IMR-90 (cell line): ENCODE results near the gene SERPINA4. TPM values are rescaled to one million over a fixed set of nuclear protein-coding genes. Genes with fewer than 3 reads are reported as not detected.

Experiments used
- ATAC-seq: fragments of 200-7000 bp; cut with Tn5 transposase; 2 replicates; pipeline ENCODE4 v1.9.1; 2020; ENCODE audit warnings: low read depth, mild to moderate bottlenecking, moderate library complexity
- BruUV-seq: library from RNA; stranded (reverse); fragments of 400-500 nt; replicated peaks from 2 replicates; lab custom pipeline; 2021; lab: Mats Ljungman, UMichigan
- CTCF ChIA-PET: fragments of 300-600 bp; formaldehyde crosslinking; extraction: SDS; loops from one replicate; lab custom pipeline; 2021; ENCODE audit warnings: antibody characterized with exemption; lab: Yijun Ruan, JAX
- POLR2A ChIA-PET: fragments of 300-600 bp; sonication (Branson Sonifier 250); formaldehyde crosslinking; loops from one replicate; lab custom pipeline; 2022; ENCODE audit warnings: antibody characterized with exemption; ENCODE audit not compliant: unreplicated experiment; lab: Charles Lee
- DNase-seq: peaks from one replicate; pipeline ENCODE4 v3.0.0; 2013
- H2AFZ ChIP-seq: replicated peaks from 2 replicates; pipeline ENCODE3; 2013; ENCODE audit warnings: low read length, mild to moderate bottlenecking; ENCODE audit not compliant: poor library complexity
- H2AK5ac ChIP-seq: 2 replicates; pipeline ENCODE4 v1.6.1; 2013; ENCODE audit warnings: low read depth, low read length, inconsistent platforms
- H2AK9ac ChIP-seq: replicated peaks from 2 replicates; pipeline ENCODE3; 2013; ENCODE audit warnings: mild to moderate bottlenecking, low read depth, low read length, moderate library complexity; ENCODE audit not compliant: poor library complexity
- H2BK120ac ChIP-seq: 2 replicates; pipeline ENCODE4 v1.6.1; 2013; ENCODE audit warnings: low read depth, low read length, inconsistent platforms
- H2BK15ac ChIP-seq: 3 replicates; pipeline ENCODE4 v1.6.1; 2013; ENCODE audit warnings: low read depth, low read length, inconsistent platforms
- H2BK20ac ChIP-seq: 2 replicates; pipeline ENCODE4 v1.6.1; 2013; ENCODE audit warnings: low read depth, mild to moderate bottlenecking, inconsistent platforms, low read length, moderate library complexity
- H2BK5ac ChIP-seq: 2 replicates; pipeline ENCODE4 v1.6.1; 2013; ENCODE audit warnings: mild to moderate bottlenecking, low read depth, low read length, inconsistent platforms; ENCODE audit not compliant: poor library complexity, severe bottlenecking
- H3K14ac ChIP-seq: replicated peaks from 2 replicates; pipeline ENCODE4 v1.6.1; 2013; ENCODE audit warnings: low read depth, low read length, inconsistent platforms
- H3K18ac ChIP-seq: 2 replicates; pipeline ENCODE4 v1.6.1; 2013; ENCODE audit warnings: low read depth, low read length, control low read depth
- H3K23ac ChIP-seq: 2 replicates; pipeline ENCODE4 v1.6.1; 2013; ENCODE audit warnings: low read depth, low read length, inconsistent platforms
- H3K27ac ChIP-seq: 2 replicates; pipeline ENCODE4 v1.5.1; 2013; ENCODE audit warnings: mild to moderate bottlenecking, control low read depth, low read length; ENCODE audit not compliant: insufficient read depth
- H3K27me3 ChIP-seq: 2 replicates; pipeline ENCODE4 v1.6.1; 2013; ENCODE audit warnings: low read length; ENCODE audit not compliant: control insufficient read depth, insufficient read depth
- H3K36me3 ChIP-seq: 2 replicates; pipeline ENCODE4 v1.6.1; 2013; ENCODE audit warnings: low read length, mixed read lengths; ENCODE audit not compliant: control insufficient read depth, insufficient read depth
- H3K4ac ChIP-seq: 2 replicates; pipeline ENCODE4 v1.6.1; 2013; ENCODE audit warnings: low read depth, low read length, inconsistent platforms
- H3K4me1 ChIP-seq: 2 replicates; pipeline ENCODE4 v1.6.1; 2013; ENCODE audit warnings: low read length, mixed read lengths; ENCODE audit not compliant: control insufficient read depth, insufficient read depth
- H3K4me2 ChIP-seq: 2 replicates; pipeline ENCODE4 v1.6.1; 2013; ENCODE audit warnings: low read depth, mild to moderate bottlenecking, control low read depth, low read length, moderate library complexity
- H3K4me3 ChIP-seq: 2 replicates; pipeline ENCODE4 v1.5.1; 2013; ENCODE audit warnings: low read depth, mild to moderate bottlenecking, control low read depth, low read length, moderate library complexity; ENCODE audit not compliant: insufficient read depth
- H3K56ac ChIP-seq: 2 replicates; pipeline ENCODE4 v1.6.1; 2013; ENCODE audit warnings: low read length, inconsistent platforms; ENCODE audit not compliant: insufficient read depth; ENCODE audit errors: extremely low read depth
- H3K79me1 ChIP-seq, 2 experiments: 2 replicates each; pipeline ENCODE4 v1.6.1; 2013; ENCODE audit warnings: low read length in 2 of 2, inconsistent platforms in 1 of 2, low read depth in 1 of 2
- H3K9ac ChIP-seq: 2 replicates; pipeline ENCODE4 v1.6.1; 2013; ENCODE audit warnings: low read depth, low read length, control low read depth
- H3K9me1 ChIP-seq: 2 replicates; pipeline ENCODE4 v1.6.1; 2013; ENCODE audit warnings: low read length, inconsistent platforms; ENCODE audit not compliant: insufficient read depth
- H3K9me3 ChIP-seq: 2 replicates; pipeline ENCODE4 v1.6.1; 2013; ENCODE audit warnings: low read length; ENCODE audit not compliant: control insufficient read depth, insufficient read depth
- H4K20me1 ChIP-seq: 2 replicates; pipeline ENCODE4 v1.6.1; 2013; ENCODE audit warnings: low read length, inconsistent platforms; ENCODE audit not compliant: insufficient read depth
- H4K5ac ChIP-seq: 2 replicates; pipeline ENCODE4 v1.6.1; 2013; ENCODE audit warnings: mild to moderate bottlenecking, low read depth, low read length, control low read depth
- H4K8ac ChIP-seq, 2 experiments: 2 replicates each; pipeline ENCODE4 v1.6.1; 2013; ENCODE audit warnings: low read depth in 2 of 2, low read length in 2 of 2, control low read depth in 1 of 2, inconsistent platforms in 1 of 2
- H4K91ac ChIP-seq: 2 replicates; pipeline ENCODE4 v1.6.1; 2013; ENCODE audit warnings: low read depth, low read length, inconsistent platforms; ENCODE audit not compliant: insufficient read depth
- BHLHE40 ChIP-seq: fragments of 150-350 bp; IDR thresholded peaks from 2 replicates; pipeline ENCODE4 v1.6.1; 2016; ENCODE audit warnings: mild to moderate bottlenecking, low read depth, low read length
- CEBPB ChIP-seq: IDR thresholded peaks from 2 replicates; pipeline ENCODE4 v1.6.1; 2012; ENCODE audit warnings: low read depth, low read length, improper control_type of control experiment
- CHD1 ChIP-seq: IDR thresholded peaks from 2 replicates; pipeline ENCODE4 v1.6.1; 2012; ENCODE audit warnings: low read depth, low read length, improper control_type of control experiment
- CTCF ChIP-seq: conservative IDR thresholded peaks from 2 replicates; pipeline ENCODE4 v1.5.1; 2012; ENCODE audit warnings: mild to moderate bottlenecking, low read depth, low read length, improper control_type of control experiment
- ELK1 ChIP-seq: fragments of 150-350 bp; IDR thresholded peaks from 2 replicates; pipeline ENCODE4 v1.6.1; 2016; ENCODE audit warnings: low read depth, mild to moderate bottlenecking, low read length, moderate library complexity, borderline replicate concordance
- FOS ChIP-seq: fragments of 150-350 bp; IDR thresholded peaks from 2 replicates; pipeline ENCODE4 v1.6.1; 2016; ENCODE audit warnings: low read depth, low read length
- MAFK ChIP-seq: IDR thresholded peaks from 2 replicates; pipeline ENCODE4 v1.6.1; 2012; ENCODE audit warnings: low read depth, low read length, improper control_type of control experiment
- MAZ ChIP-seq: IDR thresholded peaks from 2 replicates; pipeline ENCODE4 v1.6.1; 2012; ENCODE audit warnings: low read depth, mild to moderate bottlenecking, low read length, improper control_type of control experiment, moderate library complexity, borderline replicate concordance
- MXI1 ChIP-seq: IDR thresholded peaks from 2 replicates; pipeline ENCODE4 v1.6.1; 2012; ENCODE audit warnings: low read depth, mild to moderate bottlenecking, low read length, moderate library complexity, borderline replicate concordance
- NFE2L2 ChIP-seq: fragments of 150-350 bp; IDR thresholded peaks from 2 replicates; pipeline ENCODE4 v1.6.1; 2016; ENCODE audit warnings: low read depth, mild to moderate bottlenecking, low read length
- POLR2A ChIP-seq: IDR thresholded peaks from 2 replicates; pipeline ENCODE4 v1.6.1; 2012; ENCODE audit warnings: mild to moderate bottlenecking, low read depth, low read length
- RAD21 ChIP-seq: IDR thresholded peaks from 2 replicates; pipeline ENCODE4 v1.6.1; 2012; ENCODE audit warnings: low read length, improper control_type of control experiment
- RCOR1 ChIP-seq: IDR thresholded peaks from 2 replicates; pipeline ENCODE4 v1.6.1; 2012; ENCODE audit warnings: mild to moderate bottlenecking, low read length, improper control_type of control experiment; ENCODE audit not compliant: insufficient replicate concordance
- RFX5 ChIP-seq: IDR thresholded peaks from 2 replicates; pipeline ENCODE4 v1.8.0; 2012; ENCODE audit warnings: low read depth, mild to moderate bottlenecking, low read length, moderate library complexity
- SMC3 ChIP-seq: fragments of 150-350 bp; IDR thresholded peaks from 2 replicates; pipeline ENCODE4 v1.6.1; 2016; ENCODE audit warnings: low read depth, mild to moderate bottlenecking, antibody characterized with exemption, low read length, moderate library complexity
- USF2 ChIP-seq: fragments of 150-350 bp; IDR thresholded peaks from 2 replicates; pipeline ENCODE4 v1.6.1; 2017; ENCODE audit warnings: mild to moderate bottlenecking, antibody characterized with exemption, low read length, low read depth
- whole genome bisulfite sequencing, 2 experiments: methylation state at CpG; one replicate each; pipeline versions ENCODE4 v1.1.5 to v1.1.7; 2013; ENCODE audit warnings: missing lambda C conversion rate in 2 of 2; ENCODE audit not compliant: insufficient read length in 1 of 2; ENCODE audit errors: extremely low coverage in 2 of 2; 5-methylcytosine and 5-hydroxymethylcytosine counted together
- dilution Hi-C: fragments of 300-500 bp; cut with HindIII; formaldehyde crosslinking; loops from one replicate; pipeline ENCODE4 v1.14.3; 2018; ENCODE audit warnings: low sequenced_read_pairs; ENCODE audit not compliant: unreplicated experiment
- in situ Hi-C: fragments of 300-500 bp; cut with MboI; formaldehyde crosslinking; loops from 3 replicates; pipeline ENCODE4 v1.14.3; 2019; ENCODE audit warnings: low sequenced_read_pairs, inconsistent platforms, mixed read lengths
- intact Hi-C: fragments of 100-400 bp; cut with micrococcal nuclease; formaldehyde crosslinking; loops from 2 replicates; pipeline ENCODE4 v1.10.0; 2022
- polyA plus RNA-seq, 3 experiments: library from polyadenylated mRNA; depleted of rRNA; stranded (reverse); fragments of >200 nt; gene quantifications; 2 replicates each; pipeline ENCODE4 v1.2.3, GENCODE V29; 2012; ENCODE audit warnings: low replicate concordance in 1 of 3
- total RNA-seq: library from RNA; depleted of rRNA; stranded (reverse); fragments of >200 nt; gene quantifications from 2 replicates; pipeline ENCODE4 v1.2.3, GENCODE V29; 2012

SERPINA4 gene
- total and polyA plus RNA-seq, 2 of the 4 experiments (the other 2 are of a cell fraction), result not detected

- no peak overlapping the region for H2BK5ac ChIP-seq
- no peak overlapping the region for H3K4ac ChIP-seq
- H3K27me3 ChIP-seq, result no peaks in the 10 kb centered on the region
- no peak overlapping the region for H4K8ac ChIP-seq
- H4K20me1 ChIP-seq, result no peaks in the 10 kb centered on the region
- no peak overlapping the region for H3K23ac ChIP-seq
- no peak overlapping the region for H3K9ac ChIP-seq
- H3K36me3 ChIP-seq, result no peaks in the 10 kb centered on the region
- H3K14ac ChIP-seq, result no peak overlapping the region
- H3K56ac ChIP-seq, result no peak overlapping the region
- ChIA-PET CTCF (interaction anchor here (0.8 kb wide), 1 partner anchor 120 kb away, joined by 3 read pairs; no protein-coding TSS in a partner anchor), POLR2A (no interaction called here)
- in situ Hi-C loops, result no loop called here
- no peaks in the 10 kb centered on the region for H3K79me1 ChIP-seq
- H3K4me1 ChIP-seq, result no peaks in the 10 kb centered on the region
- TF ChIP-seq ELK1 (no peak), USF2 (no peak), SMC3 (no peak), RFX5 (no peak), RAD21 (no peak), BHLHE40 (no peak), MAZ (no peak), CHD1 (no peak), MAFK (no peak), FOS (no peak), MXI1 (no peak), NFE2L2 (no peak), POLR2A (no peak), CEBPB (no peak), CTCF (no peak), RCOR1 (no peak)
- dilution Hi-C loops, result no loop called here
- no peak overlapping the region for H2AK5ac ChIP-seq
- intact Hi-C loops, result no loop called here
- ATAC-seq, result no peak
- no peak overlapping the region for H4K91ac ChIP-seq
- H3K4me3 ChIP-seq, result no peak overlapping the region
- DNase-seq, result no peak
- H3K9me3 ChIP-seq, result 0 out of 2 replicates have a peak, but pooled peaks cover 4% of the 10 kb centered on the region
- H2AFZ ChIP-seq, result no peak overlapping the region
- no peak overlapping the region for H2BK15ac ChIP-seq
- no peak overlapping the region for H4K5ac ChIP-seq
- BruUV-seq, result no TSS peak
- H3K27ac ChIP-seq, result no peak overlapping the region
- H2AK9ac ChIP-seq, result no peak overlapping the region
- no peak overlapping the region for H3K4me2 ChIP-seq
- no CpG with 5 or more reads among the region's 15 CpGs for WGBS, 2 experiments
- no peak overlapping the region for H3K18ac ChIP-seq
- H3K9me1 ChIP-seq, result no peaks in the 10 kb centered on the region
- no peak overlapping the region for H2BK120ac ChIP-seq
- H2BK20ac ChIP-seq, result no peak overlapping the region
These were observed 17.7 kb upstream of the SERPINA4 start for GRCh38 chr14:94543449-94544124.
